Midbrain (tissue), 1 donor: ENCODE measurements around the gene ZNF423.
A peak's percentile ranks its signal among the peaks of the same experiment; 100 is the strongest.
"Not testable (repeated sequence)": the region's sequence is repeated elsewhere in the genome, so short reads cannot be mapped to it uniquely, and the experiment has no call there.

Experiments
- DNase-seq: peaks from one replicate; lab custom pipeline; 2025; lab: John Stamatoyannopoulos, UW

ZNF423 gene

DNA sequence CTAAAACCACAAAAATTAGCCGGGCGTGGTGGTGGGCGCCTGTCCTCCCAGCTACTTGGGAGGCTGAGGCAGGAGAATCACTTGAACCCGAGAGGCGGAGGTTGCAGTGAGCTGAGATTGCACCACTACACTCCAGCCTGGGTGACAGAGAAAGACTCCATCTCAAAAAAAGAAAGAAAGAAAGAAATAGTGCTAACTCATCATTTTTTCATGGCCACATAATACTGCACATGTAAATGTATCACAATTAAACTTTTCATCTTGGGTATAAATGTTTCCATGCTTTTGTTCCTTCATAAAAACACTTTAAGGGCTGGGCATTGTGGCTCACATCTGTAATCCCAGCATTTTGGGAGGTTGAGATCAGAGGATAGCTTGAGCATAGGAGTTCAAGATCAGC, 15.9 kb upstream of the ZNF423 start:
- DNase-seq, result not testable (repeated sequence)

DNA sequence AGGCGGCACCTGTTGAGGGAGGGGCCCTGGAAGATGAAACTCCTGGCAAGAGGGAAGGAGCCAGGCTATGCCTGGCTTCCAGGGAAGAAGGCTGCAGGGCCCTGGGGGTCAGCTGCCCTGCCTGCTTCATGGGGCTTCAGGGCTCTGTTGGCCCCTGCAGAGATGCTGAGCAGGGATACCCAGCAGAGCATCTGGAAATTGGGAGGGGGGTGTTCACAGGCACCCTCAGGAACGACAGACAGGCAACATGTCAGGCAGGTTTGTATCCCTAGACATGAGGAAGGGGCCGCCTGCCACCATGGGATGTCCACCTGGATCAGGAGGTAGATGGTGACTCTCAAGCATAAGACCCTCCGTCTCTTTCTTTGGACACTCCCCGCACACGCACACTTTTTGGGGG, 13.8 kb upstream of the ZNF423 start:
- no peak for DNase-seq

DNA sequence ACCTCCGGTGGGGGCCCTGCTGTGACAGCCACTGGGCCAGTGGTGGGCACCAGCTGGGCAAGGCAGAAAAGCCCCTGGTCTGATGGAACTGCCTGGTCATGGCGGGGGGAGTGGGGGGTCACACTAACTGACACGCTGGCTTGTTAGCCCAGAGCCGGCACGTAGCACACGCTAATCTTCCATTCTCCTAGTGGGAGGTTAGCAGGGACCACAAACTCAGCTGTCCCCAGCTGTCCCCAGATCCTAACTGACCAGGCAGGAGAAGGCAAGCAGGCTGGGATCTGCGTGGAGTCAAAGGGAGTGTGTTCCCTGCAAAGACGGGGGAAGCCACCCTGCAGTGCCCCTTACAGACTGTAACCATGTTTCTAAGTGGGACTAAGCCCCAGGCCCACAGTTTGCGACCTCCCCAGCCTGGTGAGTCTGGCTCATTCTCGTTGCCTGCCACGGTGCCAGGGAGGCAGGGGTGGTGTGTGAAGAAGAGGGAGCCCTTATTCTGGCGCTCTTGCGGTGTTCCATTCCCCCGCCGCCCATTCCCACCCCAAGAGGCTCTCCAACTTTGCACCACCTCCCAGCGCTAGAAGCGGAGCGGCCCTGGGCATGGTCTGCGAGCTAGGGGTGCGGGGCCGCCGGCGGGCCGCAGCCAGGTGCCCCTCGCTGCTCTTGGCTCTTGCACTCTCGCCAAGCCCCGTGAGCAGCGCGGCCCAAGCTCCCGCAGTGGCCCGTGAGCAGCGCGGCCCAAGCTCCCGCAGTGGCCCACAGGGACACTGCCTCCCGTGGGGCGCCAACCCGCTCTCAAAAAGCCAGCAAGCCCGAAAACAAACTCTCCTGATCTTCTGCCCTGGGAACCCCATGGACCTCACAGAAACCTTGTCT, 12.1 kb upstream of the ZNF423 start:
- DNase-seq, result no peak

DNA sequence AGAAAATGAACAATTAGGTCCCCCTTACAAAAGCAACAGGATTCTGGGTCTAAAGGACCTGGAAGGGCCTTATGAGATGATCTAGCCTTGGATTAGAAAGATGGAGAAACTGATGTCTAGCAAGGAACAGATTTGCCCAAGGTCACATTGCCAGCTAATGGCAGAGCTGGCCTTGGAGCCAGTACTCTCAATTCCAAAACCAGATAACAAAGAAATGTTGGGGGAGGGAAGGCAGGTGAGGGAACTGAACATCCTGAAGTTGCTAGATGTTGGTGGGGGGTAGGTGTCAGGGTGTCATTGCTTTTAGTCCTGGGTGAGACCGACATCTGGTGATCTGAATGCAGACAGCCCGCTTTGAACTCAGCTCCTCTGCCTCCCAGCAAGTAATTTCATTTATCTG, 11.3 kb upstream of the ZNF423 start:
- no peak for DNase-seq

DNA sequence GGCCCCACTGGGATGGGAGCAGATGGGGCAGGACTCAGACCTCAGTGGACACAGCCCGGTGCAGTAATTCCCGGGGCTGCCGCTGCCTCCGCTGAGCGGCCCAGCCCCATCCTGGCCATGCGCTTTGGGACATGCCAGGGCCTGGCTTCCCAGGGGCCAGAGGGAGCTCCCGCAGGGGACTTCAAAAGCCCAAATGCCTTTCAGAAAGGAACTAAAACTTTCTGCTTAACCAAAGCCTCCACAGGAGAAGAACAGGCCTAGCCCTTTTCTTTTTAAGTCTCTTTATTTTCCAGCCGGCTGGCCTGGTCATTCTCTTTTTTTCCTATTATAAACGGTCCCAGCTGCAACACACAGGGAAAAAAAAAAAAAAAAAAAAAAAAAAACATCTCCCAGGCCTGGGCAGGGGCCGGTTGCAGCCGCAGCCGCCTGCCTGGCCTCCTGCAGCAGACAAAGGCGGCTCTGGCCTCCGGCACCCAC, 10.7 kb upstream of the ZNF423 start:
- no peak for DNase-seq

DNA sequence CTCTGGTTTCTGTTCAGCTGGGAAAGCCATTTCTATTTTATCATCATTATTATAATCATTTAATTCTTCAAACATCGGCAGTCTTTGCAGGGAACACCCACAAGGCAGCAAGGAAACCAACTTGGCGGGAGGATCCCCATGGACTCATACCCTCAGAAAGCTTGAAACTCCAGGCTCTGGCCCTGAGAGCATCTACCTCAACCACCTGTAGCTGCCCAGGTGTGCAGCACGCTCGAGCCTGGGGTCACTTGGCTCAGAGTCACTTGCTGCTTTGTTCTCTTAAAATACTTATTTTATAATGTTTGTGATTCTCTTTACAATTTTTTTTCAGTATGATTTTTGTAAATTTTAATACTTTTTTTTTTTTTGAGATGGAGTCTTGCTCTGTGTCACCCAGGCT, 6.8 kb upstream of the ZNF423 start:
- no peak for DNase-seq

DNA sequence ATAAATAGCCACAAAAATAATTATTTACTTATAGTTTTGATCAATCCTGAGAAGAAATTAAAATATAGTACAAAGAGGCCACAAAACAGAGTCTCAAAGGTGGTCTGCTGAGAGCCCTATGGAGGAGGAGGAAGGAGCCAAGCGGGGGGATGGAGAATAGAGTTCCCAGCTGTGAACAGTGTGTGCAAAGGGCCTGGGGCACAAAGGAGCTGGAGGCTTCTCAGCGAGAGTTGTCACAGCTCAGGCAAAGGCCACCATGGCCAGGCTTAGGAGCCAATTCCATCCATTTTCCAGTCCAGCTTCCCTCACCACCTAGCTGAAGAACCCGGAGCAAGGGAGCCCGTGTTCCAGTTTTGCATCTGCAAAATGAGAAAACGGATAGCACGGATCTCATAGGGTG, 5.4 kb upstream of the ZNF423 start:
- DNase-seq, result no peak

DNA sequence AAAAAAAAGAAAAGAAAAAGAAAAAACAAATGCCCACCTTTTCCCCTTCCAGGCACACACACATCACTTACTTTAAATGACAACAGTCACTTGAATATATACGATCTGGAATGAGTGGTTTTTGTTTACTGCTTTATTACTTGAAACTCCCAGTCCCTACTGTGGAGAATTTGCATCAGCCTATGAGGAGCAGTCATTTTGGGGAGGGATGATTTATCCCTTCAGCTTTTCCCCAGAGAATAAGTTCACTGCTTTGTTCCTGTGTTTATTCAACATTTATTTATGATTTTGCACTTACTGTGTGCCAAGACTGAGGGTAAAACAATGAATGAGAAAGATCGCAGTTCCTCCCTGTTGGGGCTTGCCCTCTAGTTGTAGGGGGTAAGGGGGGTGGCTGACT, 4.7 kb upstream of the ZNF423 start:
- no peak for DNase-seq

DNA sequence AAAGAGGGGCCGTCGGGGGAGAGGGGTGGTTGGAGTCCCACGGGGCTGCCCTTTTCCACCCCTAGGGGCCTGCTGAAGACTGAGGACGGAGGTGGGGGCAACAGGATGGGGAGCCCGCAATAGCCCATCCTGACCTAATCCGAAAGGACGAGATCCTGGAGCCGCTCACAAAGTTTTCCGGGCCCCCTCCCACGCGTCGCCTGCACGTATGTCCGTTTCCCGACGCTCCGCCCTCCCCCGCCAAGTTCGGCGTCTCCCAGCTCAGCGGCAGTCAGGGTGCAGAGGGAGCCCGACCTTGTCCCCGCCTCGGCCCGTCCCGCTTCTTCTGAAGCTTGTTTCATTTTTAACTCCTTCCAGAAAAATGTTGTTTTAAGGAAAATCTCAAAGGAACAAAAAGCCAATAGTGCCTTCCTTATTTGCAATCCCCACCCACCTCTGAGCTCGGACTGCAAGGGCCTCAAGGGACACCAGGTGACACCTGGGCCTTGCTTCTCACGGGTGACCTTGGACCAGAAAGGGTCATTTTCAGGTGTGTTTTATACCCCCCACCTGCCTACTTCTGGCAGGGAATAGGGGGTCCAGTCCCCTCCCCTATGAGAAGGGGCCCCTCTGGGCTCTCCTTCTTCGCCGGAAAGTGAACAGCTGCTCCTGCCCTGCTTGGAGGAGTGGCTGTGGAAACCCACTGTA, 3.4 kb upstream of the ZNF423 start:
- no peak for DNase-seq

DNA sequence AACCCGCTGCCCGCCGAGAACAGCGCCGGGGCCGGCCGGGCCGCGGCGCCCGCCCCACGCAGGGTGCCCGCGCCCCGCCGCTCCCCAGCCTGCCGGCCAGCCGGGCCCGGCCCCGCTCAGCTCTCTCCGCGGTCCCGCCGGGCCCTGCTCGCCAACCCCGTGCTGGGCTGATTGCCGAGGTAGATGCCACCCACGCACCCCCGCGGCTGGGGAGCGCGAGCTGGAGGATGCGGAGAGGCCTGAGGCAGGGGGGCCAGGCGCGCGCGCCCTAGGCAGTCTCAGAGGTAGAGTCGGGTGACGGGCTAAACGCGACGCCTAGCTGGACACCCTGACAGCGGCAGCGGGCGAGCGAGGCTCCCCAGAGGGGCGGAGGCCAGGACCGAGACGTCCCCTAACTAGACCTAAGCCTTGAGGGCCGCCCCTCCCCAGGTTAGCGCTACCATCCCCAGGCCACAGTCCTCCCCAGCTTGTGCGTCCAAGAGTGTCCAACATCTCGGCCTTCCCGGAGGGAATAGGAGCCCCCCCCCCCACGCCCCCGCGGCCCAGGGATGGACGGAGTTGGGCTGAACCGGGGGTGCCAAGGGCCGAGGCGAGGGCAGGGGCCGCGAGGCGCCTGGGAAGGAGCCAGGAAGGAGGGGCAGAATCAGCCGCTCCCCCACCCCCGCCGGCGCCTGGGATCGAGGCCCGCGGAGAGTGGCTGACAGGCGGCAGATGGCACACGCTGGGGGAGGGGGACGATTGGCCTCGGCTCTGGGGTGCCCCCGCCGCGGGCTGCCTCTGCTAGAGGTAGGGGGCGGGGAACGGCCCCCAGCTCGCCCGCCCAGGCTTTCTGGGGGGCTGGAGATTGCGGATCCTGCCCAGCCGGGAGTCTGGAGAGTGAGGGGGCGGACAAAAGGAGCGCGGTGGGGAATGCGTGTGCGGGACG, 2.5 kb upstream of the ZNF423 start:
- peak; percentile 25 for DNase-seq

DNA sequence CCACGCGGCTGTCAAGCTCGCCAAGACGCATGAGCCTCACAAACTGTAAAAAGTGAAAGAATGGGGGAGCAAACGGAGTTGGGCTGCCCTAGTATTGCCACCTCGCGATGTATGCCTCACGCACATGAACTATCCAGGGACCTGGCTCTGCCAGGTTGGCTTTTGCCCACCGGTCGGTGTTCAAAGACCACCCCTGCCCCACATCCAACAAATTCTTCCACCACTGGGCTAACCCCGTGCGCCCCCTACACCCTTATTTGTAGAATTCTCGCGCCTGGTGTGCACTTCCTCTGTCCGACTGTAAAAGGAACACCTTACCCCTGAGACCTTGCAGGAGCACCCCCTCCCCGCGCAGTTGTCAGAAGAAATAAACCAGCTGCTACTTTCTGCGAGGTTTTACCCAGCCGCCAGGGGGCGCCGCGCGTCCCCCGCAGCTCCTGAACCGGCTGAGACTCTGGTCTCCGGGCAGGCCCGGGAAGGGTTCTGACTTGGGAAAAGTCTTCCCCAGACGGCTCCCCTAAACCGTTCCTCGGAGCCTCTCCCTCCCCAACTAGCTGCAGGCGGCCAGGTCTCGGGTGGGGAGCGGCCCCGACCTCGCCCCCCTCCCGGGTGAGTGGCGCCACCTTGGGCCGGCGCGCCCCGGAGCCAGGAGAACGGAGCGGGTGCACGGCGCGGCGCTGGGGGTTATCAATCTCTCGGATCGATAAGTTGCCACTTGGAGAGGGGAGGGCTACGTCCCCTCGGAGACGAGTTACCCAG, 1.7 kb upstream of the ZNF423 start:
- DNase-seq, result peak; percentile 31

DNA sequence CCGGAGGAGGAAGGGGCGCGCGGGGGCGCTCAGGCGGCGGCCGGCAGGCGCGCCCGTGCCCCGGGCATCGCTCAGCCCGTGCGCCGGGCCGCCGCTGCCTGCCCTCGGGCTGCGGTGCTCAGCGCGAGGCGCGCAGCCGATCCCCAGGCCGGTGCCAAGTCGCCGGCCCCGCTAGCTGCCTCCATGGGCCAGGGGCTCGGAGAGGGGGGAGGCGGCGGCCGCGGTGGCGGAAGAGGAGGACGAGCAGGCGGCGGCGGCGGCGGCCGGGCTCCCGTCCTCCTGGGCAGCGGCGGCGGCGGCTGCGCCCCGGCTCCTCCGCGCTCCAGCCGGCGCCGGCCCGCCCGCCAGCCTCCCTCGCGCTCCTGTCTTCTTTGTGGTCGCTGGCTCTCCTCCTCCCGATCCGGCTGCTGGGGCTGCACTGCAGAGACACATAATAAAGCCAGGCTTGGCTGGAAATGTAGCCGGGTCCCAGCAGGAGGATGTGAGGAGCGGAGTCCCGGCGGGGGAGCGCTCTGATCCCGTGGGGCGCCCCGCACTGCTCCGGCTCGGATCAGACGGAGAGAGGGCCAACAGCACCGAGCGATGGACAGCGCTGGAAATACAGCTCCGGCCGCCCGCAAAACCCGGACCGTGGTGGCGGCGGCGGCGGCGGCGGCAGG, 889 bp upstream of the ZNF423 start:
- peak; percentile 76 for DNase-seq

DNA sequence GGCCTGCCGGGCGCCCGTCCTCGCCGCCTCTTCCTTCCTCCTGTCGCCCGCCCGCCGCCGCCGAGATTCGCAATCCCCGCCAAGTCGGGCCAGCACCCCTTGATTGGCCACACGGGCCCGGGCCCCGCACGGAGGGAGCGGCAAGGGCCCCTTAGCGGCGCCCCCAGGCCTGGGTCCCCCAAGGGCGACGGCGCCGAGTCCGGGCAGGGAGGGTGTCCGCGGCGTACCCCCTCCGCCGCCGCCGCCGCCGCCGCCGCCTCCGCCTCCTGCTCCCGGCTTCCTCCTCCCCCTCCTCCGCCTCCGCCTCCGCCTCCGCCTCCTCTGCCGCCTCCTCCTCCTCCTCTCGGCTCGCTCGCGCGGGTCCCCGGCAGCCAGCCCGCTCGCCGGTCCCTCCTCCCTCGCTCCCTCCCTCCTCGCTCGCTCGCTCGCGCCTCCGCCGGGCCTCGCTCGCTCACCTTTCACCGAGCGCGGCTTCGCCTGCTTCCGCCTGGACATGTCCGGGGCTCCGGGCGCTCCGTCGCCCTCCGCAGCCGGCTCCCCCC, 561 bp downstream of the ZNF423 start:
- DNase-seq, result peak; percentile 80

DNA sequence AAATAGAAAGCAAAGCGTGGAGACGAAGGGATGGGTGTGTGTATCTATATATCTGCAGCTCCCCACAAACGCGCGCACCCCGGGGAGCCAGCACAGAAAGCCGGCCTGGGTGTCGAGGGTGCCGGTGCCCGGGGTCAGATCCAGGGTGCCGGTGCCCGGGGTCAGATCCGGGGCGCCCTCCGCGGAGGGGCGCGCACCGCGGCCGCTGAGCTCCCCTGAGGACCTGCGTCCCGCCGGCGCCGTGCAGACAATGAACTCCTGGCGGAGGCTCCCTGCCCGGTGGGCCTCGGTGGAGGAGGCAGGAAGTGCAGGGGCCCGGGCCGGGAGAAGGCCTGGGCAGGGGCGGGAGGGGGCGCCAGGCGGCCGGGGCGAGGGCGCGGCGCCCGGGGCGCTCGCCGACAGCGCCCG, 1.1 kb downstream of the ZNF423 start:
- no peak for DNase-seq

DNA sequence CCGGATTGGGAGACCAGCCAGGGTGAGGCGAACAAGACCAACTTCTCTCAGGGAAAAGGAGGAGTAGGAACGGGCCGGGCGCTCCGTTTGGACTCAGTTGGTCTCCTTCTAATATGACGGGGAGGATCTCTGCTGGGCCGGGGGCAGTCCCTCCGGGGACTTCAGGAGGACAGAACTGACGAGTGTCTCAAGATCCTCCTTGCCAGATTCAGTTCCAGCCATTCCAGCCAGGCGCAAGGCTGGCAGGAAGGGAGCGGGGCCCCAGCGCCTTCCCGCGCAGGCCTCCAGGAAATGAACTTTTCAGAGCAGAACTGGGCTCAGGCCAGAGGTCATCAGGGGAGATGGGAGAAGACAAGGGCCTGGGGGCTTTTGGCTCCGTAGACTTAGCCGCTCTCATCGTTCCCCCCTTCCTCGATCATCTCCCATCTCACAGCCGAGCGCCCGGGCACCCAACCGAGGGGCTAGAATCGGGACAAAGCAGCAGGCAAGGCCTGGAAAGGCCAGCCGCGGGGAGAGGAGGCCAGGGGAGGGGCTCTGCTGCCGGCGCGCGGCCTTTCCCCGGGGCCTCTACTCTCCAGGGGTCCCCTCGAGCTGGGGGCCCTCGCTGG, 1.6 kb downstream of the ZNF423 start:
- no peak for DNase-seq

DNA sequence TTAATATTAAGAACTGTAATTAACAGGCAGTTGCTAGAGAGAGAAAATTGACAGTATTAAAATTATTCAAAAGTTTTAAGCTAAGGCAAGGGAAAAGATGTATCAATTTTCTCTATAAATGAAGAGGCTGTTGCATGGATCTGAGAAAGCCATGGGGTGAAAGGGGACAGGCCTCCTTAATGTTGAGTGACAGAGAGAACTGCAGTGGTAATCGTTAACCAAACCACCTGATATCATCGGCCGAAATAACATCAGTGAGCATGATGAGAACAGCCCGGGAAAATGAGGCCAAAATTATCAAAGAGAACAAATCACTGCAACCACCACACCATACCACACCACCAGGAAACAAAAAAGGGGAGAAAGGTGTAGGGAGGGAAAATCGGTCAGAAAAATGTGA, 3.6 kb downstream of the ZNF423 start:
- DNase-seq, result no peak

DNA sequence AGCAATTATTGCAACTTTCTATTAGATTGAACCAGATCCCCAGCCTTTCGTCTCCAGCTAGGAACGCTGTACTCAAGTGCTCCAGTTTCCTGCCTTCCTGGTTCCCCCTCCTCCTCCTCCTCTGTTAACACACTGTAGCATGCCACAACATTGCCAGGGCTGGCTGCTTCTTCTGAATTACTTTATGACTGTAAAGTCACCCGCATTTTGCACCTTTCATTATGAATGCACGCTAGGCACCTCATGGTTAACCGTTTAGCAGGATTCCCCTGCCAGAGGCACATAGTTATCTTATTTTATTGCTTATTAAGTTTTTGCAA, 4.5 kb downstream of the ZNF423 start:
- no peak for DNase-seq

DNA sequence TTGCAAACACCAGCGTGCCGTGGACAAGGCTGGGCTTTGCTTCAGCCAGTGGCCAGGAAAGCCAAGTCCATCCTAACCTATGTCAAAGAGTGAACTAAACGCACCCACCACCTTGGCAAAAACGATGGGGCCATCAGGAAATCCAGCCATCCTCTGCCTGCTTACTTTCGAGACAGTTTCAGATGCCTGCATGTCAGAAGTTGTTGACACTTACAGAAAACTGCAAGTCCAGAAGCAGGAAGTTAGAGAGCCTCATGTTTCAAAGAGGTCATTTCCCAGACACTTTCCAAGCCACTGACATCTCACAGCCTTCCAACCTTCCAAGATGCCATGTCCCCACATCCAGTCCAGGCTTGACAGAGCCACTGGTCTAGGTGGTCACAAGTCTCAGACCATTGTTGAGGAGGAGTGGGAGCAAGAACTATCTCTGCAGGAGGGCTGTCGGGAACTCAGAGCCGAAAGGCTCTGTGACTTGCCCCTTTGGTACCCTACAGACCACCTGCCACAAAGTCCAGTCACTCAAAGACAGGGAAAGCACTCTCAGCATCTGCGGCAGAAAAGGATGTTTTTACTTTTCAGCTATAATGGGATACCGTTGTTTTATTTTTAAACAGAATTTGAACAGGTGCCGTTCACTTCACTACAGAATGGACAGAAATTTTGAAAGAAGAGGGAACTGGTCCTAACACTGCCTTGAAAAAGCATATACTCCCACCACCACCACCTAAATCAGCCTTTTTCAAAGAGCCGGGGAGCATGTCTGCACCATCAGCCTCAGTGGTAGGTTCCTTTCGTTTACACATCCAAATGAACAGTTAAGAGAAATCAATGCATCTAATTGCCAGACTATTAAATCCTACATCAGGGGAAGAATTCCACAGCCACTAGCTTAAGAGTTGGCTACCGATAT, 5.1 kb downstream of the ZNF423 start:
- DNase-seq, result no peak

DNA sequence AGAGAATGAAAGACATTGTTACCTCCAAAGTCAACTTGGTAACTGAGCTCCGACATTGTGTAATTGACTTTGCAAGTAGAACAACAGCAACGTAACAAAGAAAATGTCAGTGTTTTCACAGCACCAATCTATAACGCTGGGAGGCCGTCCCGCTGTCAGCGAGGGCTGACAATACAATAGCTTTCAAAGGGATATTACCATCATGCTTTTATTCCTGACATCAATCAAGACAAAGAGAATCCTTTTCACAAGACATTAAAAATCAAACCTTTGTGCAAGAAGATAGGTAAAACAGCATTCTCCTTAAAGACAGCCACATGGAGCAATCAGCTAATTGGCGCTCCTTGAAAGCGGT, 6.2 kb downstream of the ZNF423 start:
- no peak for DNase-seq
